Activated T-cell treated with anti-CD3 and anti-CD28 coated beads, Interleukin-2, amount 50 U/mL, for 24 hours (primary cell): Measurements from ENCODE around the gene AXL.

Experiments
- DNase-seq: peaks from one replicate; pipeline ENCODE4 v3.0.0-alpha.2; 2020
- H3K27ac Mint-ChIP-seq: 2 replicates; pipeline ENCODE4 v1.8.0; 2020; ENCODE audit warnings: mild to moderate bottlenecking, mixed read lengths
- H3K27me3 Mint-ChIP-seq: 2 replicates; pipeline ENCODE4 v1.8.0; 2020; ENCODE audit warnings: mixed read lengths
- H3K36me3 Mint-ChIP-seq: 2 replicates; pipeline ENCODE4 v1.8.0; 2020; ENCODE audit warnings: low read depth, mixed read lengths
- H3K4me1 Mint-ChIP-seq: 2 replicates; pipeline ENCODE4 v1.8.0; 2020; ENCODE audit warnings: low read depth, mixed read lengths
- H3K4me3 Mint-ChIP-seq: 2 replicates; pipeline ENCODE4 v1.8.0; 2020; ENCODE audit warnings: mild to moderate bottlenecking, moderate library complexity, mixed read lengths
- H3K9me3 Mint-ChIP-seq: 2 replicates; pipeline ENCODE4 v1.8.0; 2020; ENCODE audit warnings: mixed read lengths

The AXL gene

GRCh38 chr19:41239363-41239762 is 20.3 kb downstream of the AXL start:
- H3K4me1 Mint-ChIP-seq = no peaks in the 10 kb centered on the region
- no peaks in the 10 kb centered on the region for H3K27me3 Mint-ChIP-seq
- no peaks in the 10 kb centered on the region for H3K9me3 Mint-ChIP-seq
- no peak for DNase-seq
- no peaks in the 10 kb centered on the region for H3K36me3 Mint-ChIP-seq
- no peak overlapping the region for H3K4me3 Mint-ChIP-seq
- no peak overlapping the region for H3K27ac Mint-ChIP-seq

GRCh38 chr19:41239961-41240574 is 21.0 kb downstream of the AXL start:
- no peaks in the 10 kb centered on the region for H3K9me3 Mint-ChIP-seq
- H3K36me3 Mint-ChIP-seq = no peaks in the 10 kb centered on the region
- H3K27ac Mint-ChIP-seq = no peak overlapping the region

GRCh38 chr19:41241859-41242258 is 22.8 kb downstream of the AXL start:
- Mint-ChIP-seq H3K27me3 (no peaks in the 10 kb centered on the region), H3K27ac (no peak overlapping the region), H3K4me3 (no peak overlapping the region), H3K36me3 (no peaks in the 10 kb centered on the region), H3K9me3 (no peaks in the 10 kb centered on the region), H3K4me1 (no peaks in the 10 kb centered on the region)
- no peak for DNase-seq

More at GRCh38 chr19:41239961-41240574, 21.0 kb downstream of the AXL start:
- no peaks in the 10 kb centered on the region for H3K27me3 Mint-ChIP-seq
- no peak overlapping the region for H3K4me3 Mint-ChIP-seq
- H3K4me1 Mint-ChIP-seq = no peaks in the 10 kb centered on the region
- no peak for DNase-seq

- H3K36me3 Mint-ChIP-seq = no peaks in the 10 kb centered on the region
- no peaks in the 10 kb centered on the region for H3K9me3 Mint-ChIP-seq
- no peak overlapping the region for H3K4me3 Mint-ChIP-seq
- H3K4me1 Mint-ChIP-seq = no peaks in the 10 kb centered on the region
- H3K27me3 Mint-ChIP-seq = no peaks in the 10 kb centered on the region
- H3K27ac Mint-ChIP-seq = no peak overlapping the region
- DNase-seq = no peak
These were observed 25.1 kb downstream of the AXL start for GRCh38 chr19:41244117-41244516.

GRCh38 chr19:41245843-41246242 is 26.8 kb downstream of the AXL start:
- Mint-ChIP-seq H3K4me1 (no peaks in the 10 kb centered on the region), H3K9me3 (no peaks in the 10 kb centered on the region), H3K27ac (no peak overlapping the region), H3K36me3 (no peaks in the 10 kb centered on the region), H3K27me3 (no peaks in the 10 kb centered on the region), H3K4me3 (no peak overlapping the region)
- DNase-seq = no peak

- no peak overlapping the region for H3K27ac Mint-ChIP-seq
- no peaks in the 10 kb centered on the region for H3K4me1 Mint-ChIP-seq
- H3K36me3 Mint-ChIP-seq = no peaks in the 10 kb centered on the region
- H3K9me3 Mint-ChIP-seq = no peaks in the 10 kb centered on the region
- no peak overlapping the region for H3K4me3 Mint-ChIP-seq
- peaks cover 10% of the 10 kb centered on the region for H3K27me3 Mint-ChIP-seq
- no peak for DNase-seq
These were observed 29.9 kb downstream of the AXL start for GRCh38 chr19:41248895-41249294.

- H3K36me3 Mint-ChIP-seq = no peaks in the 10 kb centered on the region
- no peaks in the 10 kb centered on the region for H3K4me1 Mint-ChIP-seq
- H3K4me3 Mint-ChIP-seq = no peak overlapping the region
- H3K27me3 Mint-ChIP-seq = peaks cover 10% of the 10 kb centered on the region
- no peak for DNase-seq
- H3K9me3 Mint-ChIP-seq = no peaks in the 10 kb centered on the region
- no peak overlapping the region for H3K27ac Mint-ChIP-seq
These were observed 30.8 kb downstream of the AXL start for GRCh38 chr19:41249707-41250423.

- no peaks in the 10 kb centered on the region for H3K36me3 Mint-ChIP-seq
- no peak for DNase-seq
- H3K27ac Mint-ChIP-seq = no peak overlapping the region
- H3K9me3 Mint-ChIP-seq = no peaks in the 10 kb centered on the region
- no peak overlapping the region for H3K4me3 Mint-ChIP-seq
- H3K27me3 Mint-ChIP-seq = peaks cover 10% of the 10 kb centered on the region
- H3K4me1 Mint-ChIP-seq = no peaks in the 10 kb centered on the region
These were observed 34.6 kb downstream of the AXL start for GRCh38 chr19:41253660-41254059.

GRCh38 chr19:41255171-41255570 is 36.1 kb downstream of the AXL start:
- no peaks in the 10 kb centered on the region for H3K9me3 Mint-ChIP-seq
- DNase-seq = no peak
- no peak overlapping the region for H3K4me3 Mint-ChIP-seq
- no peaks in the 10 kb centered on the region for H3K36me3 Mint-ChIP-seq
- no peaks in the 10 kb centered on the region for H3K4me1 Mint-ChIP-seq
- peak overlapping the region; percentile 5 for H3K27ac Mint-ChIP-seq
- peaks cover 10% of the 10 kb centered on the region for H3K27me3 Mint-ChIP-seq

GRCh38 chr19:41261474-41262190 is 42.6 kb downstream of the AXL start:
- Mint-ChIP-seq H3K27ac (peak overlapping the region; percentile 100), H3K27me3 (no peaks in the 10 kb centered on the region), H3K9me3 (no peaks in the 10 kb centered on the region), H3K36me3 (peaks cover 25% of the 10 kb centered on the region), H3K4me3 (peak overlapping the region; percentile 93), H3K4me1 (peaks cover 28% of the 10 kb centered on the region)
- DNase-seq = no peak

- peak; percentile 79 for DNase-seq
- H3K36me3 Mint-ChIP-seq = peaks cover 41% of the 10 kb centered on the region
- H3K27me3 Mint-ChIP-seq = no peaks in the 10 kb centered on the region
- H3K27ac Mint-ChIP-seq = peak overlapping the region; percentile 100
- H3K4me1 Mint-ChIP-seq = peaks cover 43% of the 10 kb centered on the region
- H3K9me3 Mint-ChIP-seq = no peaks in the 10 kb centered on the region
- H3K4me3 Mint-ChIP-seq = peak overlapping the region; percentile 93
These were observed 44.2 kb downstream of the AXL start for GRCh38 chr19:41263042-41263849.

- peak within 1 kb of the TSS; percentile 93 for H3K4me3 Mint-ChIP-seq
- peak; percentile 100 for DNase-seq
- peak within 1 kb of the TSS; percentile 100 for H3K27ac Mint-ChIP-seq
- H3K4me1 Mint-ChIP-seq = peaks cover 45% of the 10 kb centered on the region
- H3K9me3 Mint-ChIP-seq = no peaks in the 10 kb centered on the region
- no peaks in the 10 kb centered on the region for H3K27me3 Mint-ChIP-seq
- peaks cover 49% of the 10 kb centered on the region for H3K36me3 Mint-ChIP-seq
These were observed 45.0 kb downstream of the AXL start, which contains the start of gene HNRNPUL1 for GRCh38 chr19:41263850-41264580. HNRNPUL1 (plus strand) TSS chr19:41264372; CDS start chr19:41264504, 132 bp downstream.

GRCh38 chr19:41264581-41265394 is 45.8 kb downstream of the AXL start:
- Mint-ChIP-seq H3K36me3 (peaks cover 57% of the 10 kb centered on the region), H3K27ac (peak overlapping the region; percentile 100), H3K27me3 (no peaks in the 10 kb centered on the region), H3K9me3 (no peaks in the 10 kb centered on the region), H3K4me1 (peaks cover 45% of the 10 kb centered on the region), H3K4me3 (peak overlapping the region; percentile 93)
- peak; percentile 79 for DNase-seq
